ENCODE results near the gene MRPL36. TPM values are rescaled to one million over a fixed set of nuclear protein-coding genes. Genes with fewer than 3 reads are reported as not detected.

Gene MRPL36
- polyA plus RNA-seq, 1 donor (not counting 4 experiments of a cell fraction or from before 2014, with no cell fraction given) = 121 TPM

- Histone ChIP-seq H3K9me3 (ENCODE audit: control insufficient read depth, low read depth, low read length) (no peaks in the 10 kb centered on the region), H3K9ac (ENCODE audit: control insufficient read depth, extremely low read depth, insufficient read depth, low read length) (no peak overlapping the region), H2AFZ (ENCODE audit: control insufficient read depth, low read length) (no peak overlapping the region), H3K4me3 (ENCODE audit: control insufficient read depth in 2 of 3, extremely low read depth in 1 of 3, insufficient read depth in 2 of 3, low read depth in 1 of 3, low read length in 3 of 3) (no peak overlapping the region), H3K9me1 (ENCODE audit: control insufficient read depth, extremely low read depth, insufficient read depth, low read length) (no peaks in the 10 kb centered on the region), H3K36me3 (ENCODE audit: control insufficient read depth in 2 of 2, extremely low read depth in 1 of 2, insufficient read depth in 2 of 2, low read length in 2 of 2) (no peaks in the 10 kb centered on the region), H3K79me2 (ENCODE audit: control insufficient read depth, insufficient read depth, low read length) (no peaks in the 10 kb centered on the region), H4K20me1 (ENCODE audit: control insufficient read depth, extremely low read depth, insufficient read depth, low read length) (no peaks in the 10 kb centered on the region), H3K27me3 (ENCODE audit: control insufficient read depth, extremely low read depth, insufficient read depth, low read length) (no peaks in the 10 kb centered on the region), H3K4me1 (ENCODE audit: control insufficient read depth, extremely low read depth, insufficient read depth, low read length) (peaks cover 21% of the 10 kb centered on the region), H3K4me2 (ENCODE audit: control insufficient read depth, extremely low read depth, insufficient read depth, low read depth, low read length) (no peak overlapping the region), H3K27ac (ENCODE audit: control insufficient read depth, insufficient read depth, low read length) (no peak overlapping the region)
- DNase-seq (ENCODE audit: low read depth, low spot score) (no peak), FAIRE-seq (no peak)
- dilution Hi-C loops (cut with MboI; ENCODE audit: extremely low pct_ligation_motif_present, low sequenced_read_pairs) = no loop called here
- TF ChIP-seq EZH2 (IDR thresholded peaks at IDR 0.05; ENCODE audit: low read length) = no peak
- TF ChIP-seq CTCF (optimal IDR thresholded peaks at IDR 0.05 in 1 of 3, IDR thresholded peaks at IDR 0.05 in 1 of 3, conservative IDR thresholded peaks at IDR 0.05 in 1 of 3; ENCODE audit: extremely low read depth in 1 of 3, insufficient read depth in 2 of 3, low read length in 3 of 3) = no peak
Observed at GRCh38 chr5:1787472-1788047, 12.1 kb downstream of the MRPL36 start.

GRCh38 chr5:1786621-1787471 is 12.8 kb downstream of the MRPL36 start:
- peaks cover 19% of the 10 kb centered on the region for H3K4me1 ChIP-seq (ENCODE audit: control insufficient read depth, extremely low read depth, insufficient read depth, low read length)
- no peak overlapping the region for H2AFZ ChIP-seq (ENCODE audit: control insufficient read depth, low read length)
- H4K20me1 ChIP-seq (ENCODE audit: control insufficient read depth, extremely low read depth, insufficient read depth, low read length) = no peaks in the 10 kb centered on the region
- dilution Hi-C loops (cut with MboI; ENCODE audit: extremely low pct_ligation_motif_present, low sequenced_read_pairs) = no loop called here
- H3K9me3 ChIP-seq (ENCODE audit: control insufficient read depth, low read depth, low read length) = no peaks in the 10 kb centered on the region
- H3K27me3 ChIP-seq (ENCODE audit: control insufficient read depth, extremely low read depth, insufficient read depth, low read length) = no peaks in the 10 kb centered on the region
- H3K4me3 ChIP-seq (ENCODE audit: control insufficient read depth in 2 of 3, extremely low read depth in 1 of 3, insufficient read depth in 2 of 3, low read depth in 1 of 3, low read length in 3 of 3) = no peak overlapping the region
- H3K27ac ChIP-seq (ENCODE audit: control insufficient read depth, insufficient read depth, low read length) = no peak overlapping the region
- no peak for TF ChIP-seq EZH2 (IDR thresholded peaks at IDR 0.05; ENCODE audit: low read length)
- no peak for TF ChIP-seq CTCF (optimal IDR thresholded peaks at IDR 0.05 in 1 of 3, IDR thresholded peaks at IDR 0.05 in 1 of 3, conservative IDR thresholded peaks at IDR 0.05 in 1 of 3; ENCODE audit: extremely low read depth in 1 of 3, insufficient read depth in 2 of 3, low read length in 3 of 3)
- DNase-seq (ENCODE audit: low read depth, low spot score) (no peak), FAIRE-seq (no peak)
- H3K9me1 ChIP-seq (ENCODE audit: control insufficient read depth, extremely low read depth, insufficient read depth, low read length) = no peaks in the 10 kb centered on the region
- H3K4me2 ChIP-seq (ENCODE audit: control insufficient read depth, extremely low read depth, insufficient read depth, low read depth, low read length) = no peak overlapping the region
- H3K79me2 ChIP-seq (ENCODE audit: control insufficient read depth, insufficient read depth, low read length) = no peaks in the 10 kb centered on the region
- H3K36me3 ChIP-seq (ENCODE audit: control insufficient read depth in 2 of 2, extremely low read depth in 1 of 2, insufficient read depth in 2 of 2, low read length in 2 of 2) = no peaks in the 10 kb centered on the region
- no peak overlapping the region for H3K9ac ChIP-seq (ENCODE audit: control insufficient read depth, extremely low read depth, insufficient read depth, low read length)

All from keratinocyte (primary cell).